GM21786 (cell line): ENCODE results near the gene UNC5C.

Experiments used
- ATAC-seq: cut with Tn5 transposase; IDR thresholded peaks from one replicate; pipeline ENCODE4 v1.9.1; 2021; ENCODE audit not compliant: unreplicated experiment

Gene UNC5C

GRCh38 chr4:95225849-95226248, 322.9 kb downstream of the UNC5C start:
- no peak for ATAC-seq

GRCh38 chr4:95224402-95224801, 324.4 kb downstream of the UNC5C start:
- ATAC-seq = no peak

- ATAC-seq = no peak
Observed at GRCh38 chr4:95220205-95221175, 328.3 kb downstream of the UNC5C start.

- ATAC-seq = no peak
Observed at GRCh38 chr4:95219109-95219508, 329.7 kb downstream of the UNC5C start.

GRCh38 chr4:95217197-95217596, 331.6 kb downstream of the UNC5C start:
- no peak for ATAC-seq

GRCh38 chr4:95216636-95217035, 332.1 kb downstream of the UNC5C start:
- no peak for ATAC-seq

- no peak for ATAC-seq
Observed at GRCh38 chr4:95215991-95216605, 332.7 kb downstream of the UNC5C start.

GRCh38 chr4:95215043-95215442, 333.7 kb downstream of the UNC5C start:
- ATAC-seq = no peak

GRCh38 chr4:95214408-95214807, 334.4 kb downstream of the UNC5C start:
- ATAC-seq = no peak

- ATAC-seq = no peak
Observed at GRCh38 chr4:95213366-95213765, 335.4 kb downstream of the UNC5C start.

GRCh38 chr4:95212692-95213091, 336.1 kb downstream of the UNC5C start:
- ATAC-seq = no peak

GRCh38 chr4:95209927-95210326, 338.8 kb downstream of the UNC5C start:
- no peak for ATAC-seq

- no peak for ATAC-seq
Observed at GRCh38 chr4:95204873-95205272, 343.9 kb downstream of the UNC5C start.

- no peak for ATAC-seq
Observed at GRCh38 chr4:95204267-95204844, 344.4 kb downstream of the UNC5C start.

GRCh38 chr4:95198961-95199360, 349.8 kb downstream of the UNC5C start:
- ATAC-seq = no peak

GRCh38 chr4:95197353-95197752, 351.4 kb downstream of the UNC5C start:
- no peak for ATAC-seq

GRCh38 chr4:95193391-95194224, 355.2 kb downstream of the UNC5C start:
- no peak for ATAC-seq

GRCh38 chr4:95191537-95191936, 357.2 kb downstream of the UNC5C start:
- no peak for ATAC-seq

GRCh38 chr4:95190751-95191436, 357.9 kb downstream of the UNC5C start:
- ATAC-seq = no peak

- ATAC-seq = no peak
Observed at GRCh38 chr4:95188701-95189370, 359.9 kb downstream of the UNC5C start.
